Transverse colon (tissue), 4 donors: ENCODE data around the gene TMA7B. TPM values are rescaled to one million over a fixed set of nuclear protein-coding genes. Genes with fewer than 3 reads are reported as not detected.
A peak's percentile ranks its signal among the peaks of the same experiment; 100 is the strongest.

Source experiments
- DNase-seq: peaks from one replicate; pipeline ENCODE4 v3.0.0-alpha.2; 2019
- H3K27ac ChIP-seq, 4 donors: fragments of 200-600 bp; sonication (generic); 2 replicates each; pipeline ENCODE4 v1.5.1; 2016 to 2018; ENCODE audit warnings: inconsistent platforms in 4 of 4
- H3K27me3 ChIP-seq: fragments of 200-600 bp; sonication (generic); 2 replicates; pipeline ENCODE4 v1.5.1; 2017; ENCODE audit warnings: inconsistent platforms
- H3K36me3 ChIP-seq, 4 donors: fragments of 200-600 bp; sonication (generic); 2 replicates each; pipeline ENCODE4 v1.5.1; 2017 to 2019; ENCODE audit warnings: inconsistent platforms in 4 of 4
- H3K4me1 ChIP-seq, 4 donors: fragments of 200-600 bp; sonication (generic); 2 replicates each; pipeline ENCODE4 v1.5.1; 2017 to 2020; ENCODE audit warnings: inconsistent platforms in 4 of 4
- H3K4me3 ChIP-seq, 4 donors: fragments of 200-600 bp; sonication (generic); 1 replicate in 1 of 4; 2 replicates in 3 of 4; pipeline versions ENCODE4 v1.5.1 to v1.6.1; 2017 to 2019; ENCODE audit warnings: inconsistent platforms in 4 of 4
- H3K9me3 ChIP-seq, 2 donors: fragments of 200-600 bp; sonication (generic); 2 replicates each; pipeline ENCODE4 v1.5.1; 2017 to 2019; ENCODE audit warnings: inconsistent platforms in 2 of 2
- EP300 ChIP-seq: sonication (generic); formaldehyde crosslinking; IDR thresholded peaks from one replicate; pipeline ENCODE4 v1.6.1; 2017; ENCODE audit warnings: antibody characterized with exemption, low read depth
- POLR2A ChIP-seq: fragments of 450-650 bp; IDR thresholded peaks from one replicate; pipeline ENCODE4 v1.6.1; 2016; ENCODE audit warnings: antibody characterized with exemption, mild to moderate bottlenecking, moderate library complexity
- POLR2AphosphoS5 ChIP-seq, 3 donors: sonication (generic); formaldehyde crosslinking; IDR thresholded peaks; one replicate each; pipeline ENCODE4 v1.6.1; 2016; ENCODE audit warnings: antibody characterized with exemption in 3 of 3
- WGBS, 2 donors: methylation state at CpG; one replicate each; pipeline ENCODE4 v1.1.5; 2018; ENCODE audit warnings: low coverage in 1 of 2; 5-methylcytosine and 5-hydroxymethylcytosine counted together
- in situ Hi-C, 4 donors: fragments of 200-750 bp; cut with MboI; loops; one replicate each; pipeline versions ENCODE4 v1.15.0 to v1.15.1; 2017; ENCODE audit warnings: low sequenced_read_pairs in 3 of 4, low pct_ligation_motif_present in 1 of 4, low pct_unique_long_range_greater_than_20kb in 1 of 4
- intact Hi-C: fragments of 100-400 bp; cut with DNase I; formaldehyde crosslinking; loops from one replicate; pipeline ENCODE4 v1.15.1; 2023; ENCODE audit warnings: low total_unique reads
- total RNA-seq, 4 donors: library from RNA; depleted of rRNA; stranded (reverse); fragments of >200 nt; gene quantifications; one replicate each; pipeline ENCODE4 v1.1.0, GENCODE V29; 2016
- TF ChIP-seq, protein P1 (sequence below), 5 experiments: fragments of 200-600 bp in 3 of 5; fragments of 450-650 bp in 2 of 5; sonication (generic) in 3 of 5; IDR thresholded peaks; 1 replicate in 2 of 5; 2 replicates in 3 of 5; pipeline ENCODE4 v1.5.1; 2016 to 2017; ENCODE audit warnings: antibody characterized with exemption in 5 of 5, inconsistent platforms in 3 of 5, mild to moderate bottlenecking in 2 of 5, moderate library complexity in 1 of 5

The TMA7B gene
- total RNA-seq, 4 donors from 2014 or later = 0.80 TPM; not detected in 3

DNA sequence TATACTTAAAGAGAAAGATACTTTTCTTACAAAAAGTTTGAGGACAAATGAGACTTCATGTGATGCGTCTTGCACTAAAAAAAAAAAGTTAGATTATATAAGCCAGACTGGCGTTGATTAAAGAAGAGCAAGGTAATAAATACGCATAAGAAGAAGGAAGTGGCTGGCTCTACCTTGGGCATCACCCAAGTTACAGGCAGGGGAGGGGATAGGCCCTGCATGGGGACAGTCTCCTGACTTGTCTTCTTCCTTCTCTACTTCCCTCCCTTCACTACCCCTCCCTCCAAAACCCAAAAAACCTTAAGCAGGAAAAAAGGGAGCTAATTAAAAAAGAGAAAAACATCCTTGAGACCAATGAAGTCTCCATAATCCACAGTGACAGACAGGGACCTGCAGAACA is 22.3 kb upstream of the TMA7B start:
- TF ChIP-seq POLR2AphosphoS5 (IDR thresholded peaks at IDR 0.05) (no peak), EP300 (no peak), POLR2A (no peak)
- TF ChIP-seq, protein P1, sequence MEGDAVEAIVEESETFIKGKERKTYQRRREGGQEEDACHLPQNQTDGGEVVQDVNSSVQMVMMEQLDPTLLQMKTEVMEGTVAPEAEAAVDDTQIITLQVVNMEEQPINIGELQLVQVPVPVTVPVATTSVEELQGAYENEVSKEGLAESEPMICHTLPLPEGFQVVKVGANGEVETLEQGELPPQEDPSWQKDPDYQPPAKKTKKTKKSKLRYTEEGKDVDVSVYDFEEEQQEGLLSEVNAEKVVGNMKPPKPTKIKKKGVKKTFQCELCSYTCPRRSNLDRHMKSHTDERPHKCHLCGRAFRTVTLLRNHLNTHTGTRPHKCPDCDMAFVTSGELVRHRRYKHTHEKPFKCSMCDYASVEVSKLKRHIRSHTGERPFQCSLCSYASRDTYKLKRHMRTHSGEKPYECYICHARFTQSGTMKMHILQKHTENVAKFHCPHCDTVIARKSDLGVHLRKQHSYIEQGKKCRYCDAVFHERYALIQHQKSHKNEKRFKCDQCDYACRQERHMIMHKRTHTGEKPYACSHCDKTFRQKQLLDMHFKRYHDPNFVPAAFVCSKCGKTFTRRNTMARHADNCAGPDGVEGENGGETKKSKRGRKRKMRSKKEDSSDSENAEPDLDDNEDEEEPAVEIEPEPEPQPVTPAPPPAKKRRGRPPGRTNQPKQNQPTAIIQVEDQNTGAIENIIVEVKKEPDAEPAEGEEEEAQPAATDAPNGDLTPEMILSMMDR (IDR thresholded peaks at IDR 0.05) = no peak
- Histone ChIP-seq H3K9me3 (no peaks in the 10 kb centered on the region), H3K4me1 (no peaks in the 10 kb centered on the region), H3K36me3 (no peaks in the 10 kb centered on the region), H3K27ac (no peak overlapping the region), H3K4me3 (no peak overlapping the region), H3K27me3 (peaks cover 8% of the 10 kb centered on the region)
- in situ Hi-C loops (no loop called here), intact Hi-C loops (no loop called here)
- no peak for DNase-seq
- 72% methylated on average over 3 of the region's 3 CpGs for WGBS, 2 donors

DNA sequence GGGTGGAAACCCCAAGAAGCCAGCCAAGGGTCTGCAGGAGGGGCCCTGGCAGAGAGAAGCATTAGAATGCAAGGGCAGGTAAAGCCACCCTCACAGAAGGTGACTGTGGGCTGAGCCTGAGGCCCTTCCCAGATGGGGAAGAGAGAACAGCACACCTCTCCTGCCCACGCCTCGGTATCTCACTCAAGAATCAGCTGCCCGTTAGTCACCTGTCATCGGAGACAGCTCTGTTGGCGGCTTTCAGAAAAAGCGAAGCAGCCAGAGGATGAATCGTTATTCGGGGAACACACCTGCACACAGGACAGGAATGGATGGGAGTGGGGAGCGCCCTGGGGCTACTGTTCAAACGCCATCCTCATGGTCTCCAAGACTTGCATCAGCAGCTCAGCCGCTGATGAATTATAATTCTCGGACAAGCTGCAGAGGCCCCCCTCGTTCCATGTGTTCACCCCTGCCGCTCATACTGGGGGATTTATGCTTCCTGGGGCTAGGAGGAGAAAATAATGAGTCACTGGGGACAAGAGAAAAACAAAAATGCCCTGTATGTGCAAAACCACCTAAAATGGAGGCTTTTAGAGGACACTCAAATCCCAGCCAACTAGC is 21.6 kb upstream of the TMA7B start:
- 89% methylated on average over 14 of the region's 14 CpGs; no CpG with 5 or more reads in 1 of the 2 donors for WGBS, 2 donors
- intact Hi-C loops (no loop called here), in situ Hi-C loops (no loop called here)
- TF ChIP-seq, protein P1 (IDR thresholded peaks at IDR 0.05) = no peak
- TF ChIP-seq POLR2AphosphoS5 (IDR thresholded peaks at IDR 0.05) = no peak
- TF ChIP-seq POLR2A = no peak
- TF ChIP-seq EP300 = no peak
- peaks cover 8% of the 10 kb centered on the region for H3K27me3 ChIP-seq
- DNase-seq = no peak
- H3K4me1 ChIP-seq = no peaks in the 10 kb centered on the region
- no peaks in the 10 kb centered on the region for H3K36me3 ChIP-seq
- H3K9me3 ChIP-seq = no peaks in the 10 kb centered on the region
- no peak overlapping the region for H3K4me3 ChIP-seq
- H3K27ac ChIP-seq = no peak overlapping the region

DNA sequence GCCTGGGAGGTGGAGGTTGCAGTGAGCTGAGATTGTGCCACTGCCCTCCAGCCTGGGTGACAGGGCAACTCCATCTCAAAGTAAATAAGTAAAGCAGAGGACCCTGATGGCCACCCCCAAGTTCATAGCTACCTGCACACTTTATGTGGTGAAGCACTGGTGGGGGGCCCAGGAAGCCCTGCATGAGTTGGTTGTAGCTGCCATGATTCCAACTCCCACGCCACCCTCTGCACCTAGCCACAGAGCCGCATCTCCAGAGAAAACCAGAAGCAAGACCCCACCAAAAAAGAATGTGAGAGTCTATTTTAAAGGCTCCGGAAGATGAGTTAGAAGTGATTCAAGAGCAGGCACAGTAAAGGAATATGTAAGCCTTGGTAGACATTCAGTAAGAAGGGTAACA is 20.4 kb upstream of the TMA7B start:
- H3K4me3 ChIP-seq = no peak overlapping the region
- no peaks in the 10 kb centered on the region for H3K36me3 ChIP-seq

DNA sequence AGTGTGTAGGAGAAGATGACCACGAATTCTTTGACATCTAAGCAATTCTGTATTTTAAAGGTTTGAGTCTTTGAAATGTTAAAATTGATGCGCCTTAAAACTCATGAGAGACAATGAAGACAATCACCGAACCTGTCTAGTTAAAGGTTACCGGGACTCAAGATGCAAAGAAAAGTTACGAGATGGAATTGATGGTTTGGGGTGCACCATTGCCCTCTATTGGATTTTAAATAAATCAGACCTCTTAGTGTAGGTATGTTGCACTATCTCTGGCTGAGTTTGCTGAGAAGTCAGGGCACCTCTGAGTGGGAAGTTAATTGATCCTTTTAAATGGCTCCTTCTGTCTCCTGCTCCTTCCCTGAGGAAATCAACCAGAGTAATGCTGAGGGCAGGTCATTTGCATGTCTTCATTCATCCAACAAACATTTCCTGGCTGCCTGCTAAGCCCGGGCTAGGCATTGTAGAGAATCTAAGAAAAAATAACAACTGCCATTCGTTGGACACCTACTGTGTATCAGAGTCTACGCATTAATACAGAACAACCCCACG is 19.4 kb upstream of the TMA7B start:
- DNase-seq = no peak
- no peaks in the 10 kb centered on the region for H3K4me1 ChIP-seq
- no peaks in the 10 kb centered on the region for H3K36me3 ChIP-seq
- in situ Hi-C loops = no loop called here
- no peaks in the 10 kb centered on the region for H3K27me3 ChIP-seq
- intact Hi-C loops = no loop called here
- no peaks in the 10 kb centered on the region for H3K9me3 ChIP-seq
- no peak overlapping the region for H3K4me3 ChIP-seq
- 66 to 75% methylated on average over 5 to 9 of the region's 9 CpGs for WGBS, 2 donors
- H3K27ac ChIP-seq = no peak overlapping the region
- TF ChIP-seq POLR2AphosphoS5 (IDR thresholded peaks at IDR 0.05) = no peak
- TF ChIP-seq, protein P1 (IDR thresholded peaks at IDR 0.05) = peak in 1 of 5 experiments; percentile 12

More for the DNA sequence above, 20.4 kb upstream of the TMA7B start:
- Histone ChIP-seq H3K27ac (no peak overlapping the region), H3K4me1 (no peaks in the 10 kb centered on the region), H3K27me3 (no peaks in the 10 kb centered on the region), H3K9me3 (no peaks in the 10 kb centered on the region)
- 92 to 100% methylated on average over 1 to 3 of the region's 3 CpGs for WGBS, 2 donors
- TF ChIP-seq POLR2AphosphoS5 (IDR thresholded peaks at IDR 0.05) (no peak), EP300 (no peak), POLR2A (no peak)
- TF ChIP-seq, protein P1 (IDR thresholded peaks at IDR 0.05) = no peak
- intact Hi-C loops (no loop called here), in situ Hi-C loops (no loop called here)
- no peak for DNase-seq
